ENCODE data around the gene PDE1A. TPM values are rescaled to one million over a fixed set of nuclear protein-coding genes. Genes with fewer than 3 reads are reported as not detected.

The PDE1A gene
- total and polyA plus RNA-seq, 5 experiments from 2014 or later = not detected

DNA sequence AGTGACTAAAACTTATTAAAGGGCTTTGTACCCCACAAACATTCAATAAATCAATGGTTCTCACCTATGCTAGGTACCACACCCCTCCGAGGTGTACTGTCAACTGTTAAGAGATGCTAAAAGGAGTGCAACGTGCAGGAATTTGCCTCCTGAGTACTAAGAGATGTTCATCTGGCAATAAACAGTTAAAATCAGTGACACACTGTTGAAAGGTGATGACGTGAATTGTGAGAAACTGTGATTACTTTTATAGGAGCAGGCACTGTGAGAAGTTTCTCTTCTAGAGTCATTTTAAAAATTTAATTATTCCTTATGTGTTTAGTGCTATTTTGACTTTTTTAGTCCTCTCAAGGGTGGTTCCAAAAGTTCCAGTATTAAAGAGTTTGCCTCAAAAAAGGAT, 61.0 kb downstream of the PDE1A start:
- Mint-ChIP-seq H3K27me3 (peaks cover 0 to 1% (median 0%) of the 10 kb centered on the region in 5 donors), H3K4me3 (no peak overlapping the region), H3K9me3 (peaks cover 0 to 17% (median 3%) of the 10 kb centered on the region in 9 donors), H3K36me3 (no peaks in the 10 kb centered on the region), H3K27ac (no peak overlapping the region), H3K4me1 (no peaks in the 10 kb centered on the region)
- POLR2A ChIA-PET = no interaction called here
- no peak for ATAC-seq
- no peak for DNase-seq

- Mint-ChIP-seq H3K4me3 (no peak overlapping the region), H3K36me3 (no peaks in the 10 kb centered on the region)
- POLR2A ChIA-PET = no interaction called here
These were observed 65.4 kb downstream of the PDE1A start for GRCh38 chr2:182361477-182361876.

DNA sequence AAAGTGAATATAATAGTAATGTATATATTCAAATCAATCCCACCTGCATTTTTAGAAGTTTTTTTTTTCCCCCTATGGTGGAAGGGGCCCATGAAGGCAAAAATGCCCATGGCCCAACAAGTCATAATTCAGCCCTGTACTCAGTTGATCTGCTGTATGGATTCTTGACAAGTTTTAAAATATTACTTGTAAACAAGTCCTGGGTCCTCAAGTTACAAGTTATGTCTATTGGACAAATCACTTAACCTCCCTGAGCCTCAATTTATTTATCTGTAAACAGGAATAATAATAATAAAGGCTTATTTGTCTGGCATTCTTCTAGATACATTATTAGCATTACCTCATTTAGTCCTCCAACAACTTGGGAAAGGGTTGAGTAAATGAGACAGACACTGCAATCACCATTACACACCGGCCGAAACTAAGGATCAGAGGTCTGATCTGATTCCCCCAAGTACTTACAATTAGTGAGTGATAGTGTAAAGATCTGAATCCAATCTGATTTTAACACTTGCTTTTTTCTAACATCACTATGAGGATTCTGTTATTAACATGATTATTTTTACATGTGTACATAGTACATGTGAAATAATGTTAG, 66.1 kb downstream of the PDE1A start:
- POLR2A ChIA-PET = no interaction called here
- Mint-ChIP-seq H3K9me3 (peaks cover 0 to 24% (median 2%) of the 10 kb centered on the region in 9 donors), H3K36me3 (no peaks in the 10 kb centered on the region), H3K27ac (no peak overlapping the region), H3K4me1 (no peaks in the 10 kb centered on the region), H3K27me3 (no peaks in the 10 kb centered on the region), H3K4me3 (no peak overlapping the region)
- ATAC-seq (no peak), DNase-seq (no peak)

More at GRCh38 chr2:182361477-182361876, 65.4 kb downstream of the PDE1A start:
- ATAC-seq (no peak), DNase-seq (no peak)
- Mint-ChIP-seq H3K4me1 (no peaks in the 10 kb centered on the region), H3K27ac (no peak overlapping the region), H3K27me3 (no peaks in the 10 kb centered on the region), H3K9me3 (peaks cover 0 to 24% (median 2%) of the 10 kb centered on the region in 9 donors)

DNA sequence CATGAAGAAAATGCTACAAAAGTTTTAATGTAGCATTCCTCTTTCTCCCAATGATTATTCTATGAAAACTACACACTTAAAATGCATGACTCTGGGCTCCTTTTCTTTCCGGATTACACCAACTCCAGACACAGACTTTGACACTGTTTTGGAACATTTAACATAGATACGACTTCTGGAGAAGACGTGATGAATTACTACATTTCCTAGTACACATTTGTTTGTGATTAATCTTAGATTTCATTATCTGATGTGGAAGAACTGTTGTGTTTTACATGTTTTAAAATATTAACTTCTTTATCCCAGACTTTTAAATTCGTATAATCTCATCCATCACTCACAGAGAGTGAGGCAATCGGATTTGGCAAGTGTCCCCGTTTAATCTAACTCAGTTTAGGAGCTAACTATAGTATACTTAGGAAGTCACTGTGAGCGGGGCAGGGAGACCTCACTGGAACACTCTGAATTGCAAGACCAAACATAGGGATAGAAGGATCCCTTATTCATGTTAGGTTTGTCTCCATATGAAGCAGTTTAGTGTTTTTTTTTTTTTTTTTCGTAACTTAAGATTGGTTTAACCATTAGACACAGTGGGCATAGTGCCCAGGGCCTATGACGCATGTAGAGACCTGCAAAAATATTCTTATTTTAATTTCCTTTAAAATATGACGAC, 66.7 kb downstream of the PDE1A start:
- ATAC-seq (no peak), DNase-seq (no peak)
- POLR2A ChIA-PET = no interaction called here
- no peaks in the 10 kb centered on the region for H3K27me3 Mint-ChIP-seq
- H3K27ac Mint-ChIP-seq = no peak overlapping the region
- H3K4me1 Mint-ChIP-seq = no peaks in the 10 kb centered on the region
- peaks cover 0 to 24% (median 2%) of the 10 kb centered on the region in 9 donors for H3K9me3 Mint-ChIP-seq
- no peaks in the 10 kb centered on the region for H3K36me3 Mint-ChIP-seq
- no peak overlapping the region for H3K4me3 Mint-ChIP-seq

- no peak overlapping the region for H3K27ac Mint-ChIP-seq
These were observed 67.5 kb downstream of the PDE1A start for GRCh38 chr2:182359027-182359989.

GRCh38 chr2:182358601-182359000, 68.2 kb downstream of the PDE1A start:
- Mint-ChIP-seq H3K4me1 (no peaks in the 10 kb centered on the region), H3K9me3 (peaks cover 0 to 22% (median 2%) of the 10 kb centered on the region in 9 donors), H3K27ac (no peak overlapping the region), H3K36me3 (no peaks in the 10 kb centered on the region), H3K27me3 (no peaks in the 10 kb centered on the region), H3K4me3 (no peak overlapping the region)
- no peak for DNase-seq
- POLR2A ChIA-PET = no interaction called here
- no peak for ATAC-seq

More at GRCh38 chr2:182359027-182359989, 67.5 kb downstream of the PDE1A start:
- POLR2A ChIA-PET = no interaction called here
- no peaks in the 10 kb centered on the region for H3K36me3 Mint-ChIP-seq
- no peaks in the 10 kb centered on the region for H3K4me1 Mint-ChIP-seq
- no peak overlapping the region for H3K4me3 Mint-ChIP-seq
- DNase-seq = no peak
- no peaks in the 10 kb centered on the region for H3K27me3 Mint-ChIP-seq
- H3K9me3 Mint-ChIP-seq = peaks cover 0 to 24% (median 2%) of the 10 kb centered on the region in 9 donors
- ATAC-seq = no peak

- no peak for ATAC-seq
- H3K27me3 Mint-ChIP-seq = no peaks in the 10 kb centered on the region
- H3K4me3 Mint-ChIP-seq = no peak overlapping the region
- no peak for DNase-seq
- H3K4me1 Mint-ChIP-seq = no peaks in the 10 kb centered on the region
- POLR2A ChIA-PET = no interaction called here
- H3K36me3 Mint-ChIP-seq = no peaks in the 10 kb centered on the region
- H3K9me3 Mint-ChIP-seq = peaks cover 0 to 10% (median 0%) of the 10 kb centered on the region in 9 donors
- H3K27ac Mint-ChIP-seq = no peak overlapping the region
These were observed 71.0 kb downstream of the PDE1A start for GRCh38 chr2:182355815-182356214.

DNA sequence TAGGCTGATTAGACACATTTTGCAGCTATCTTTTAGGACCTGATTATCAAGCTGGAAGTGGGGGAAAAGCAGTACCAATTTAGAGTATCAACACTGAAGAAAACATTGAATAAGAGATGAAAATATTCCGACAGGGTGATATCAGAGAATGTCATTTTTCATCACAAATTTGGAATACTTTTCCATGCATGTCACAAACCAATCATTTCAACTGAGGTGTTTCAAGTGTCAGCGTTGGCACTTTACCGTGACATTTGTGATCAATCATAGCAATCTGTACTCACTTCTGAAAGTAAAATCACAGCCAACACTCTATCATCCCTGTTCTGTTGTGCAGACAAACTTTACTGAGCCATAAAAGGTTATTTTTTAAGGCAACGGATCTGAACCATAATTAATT, 75.4 kb downstream of the PDE1A start:
- Mint-ChIP-seq H3K27ac (no peak overlapping the region), H3K36me3 (no peaks in the 10 kb centered on the region), H3K4me1 (no peaks in the 10 kb centered on the region), H3K27me3 (no peaks in the 10 kb centered on the region), H3K4me3 (no peak overlapping the region), H3K9me3 (no peaks in the 10 kb centered on the region)
- DNase-seq (no peak), ATAC-seq (no peak)
- POLR2A ChIA-PET = no interaction called here

DNA sequence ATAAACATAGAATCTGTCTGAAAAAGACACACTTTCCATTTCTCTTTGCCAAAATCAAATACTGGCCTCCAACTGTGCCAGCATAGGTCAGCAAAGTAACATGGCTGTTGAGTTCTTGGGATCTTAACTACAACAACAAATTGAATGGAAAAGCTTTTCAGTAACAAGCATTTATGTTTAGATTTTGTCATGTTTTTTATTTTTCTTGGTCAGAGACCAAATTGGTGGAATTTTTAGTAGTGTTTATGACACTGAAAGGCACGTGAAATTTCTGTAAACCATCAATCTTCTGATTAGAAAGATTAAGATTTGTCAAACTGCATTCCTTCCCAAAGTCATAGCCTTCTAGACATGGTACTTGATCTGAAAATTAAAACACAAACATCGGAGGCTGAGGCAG, 77.6 kb downstream of the PDE1A start:
- no peak overlapping the region for H3K4me3 Mint-ChIP-seq
- ATAC-seq (no peak), DNase-seq (no peak)
- H3K4me1 Mint-ChIP-seq = no peaks in the 10 kb centered on the region
- no peak overlapping the region for H3K27ac Mint-ChIP-seq
- POLR2A ChIA-PET = no interaction called here
- H3K36me3 Mint-ChIP-seq = no peaks in the 10 kb centered on the region
- H3K9me3 Mint-ChIP-seq = peaks cover 0 to 6% (median 0%) of the 10 kb centered on the region in 9 donors
- peaks cover 0 to 6% (median 0%) of the 10 kb centered on the region in 5 donors for H3K27me3 Mint-ChIP-seq

GRCh38 chr2:182345384-182345783, 81.5 kb downstream of the PDE1A start:
- H3K9me3 Mint-ChIP-seq = peaks cover 0 to 6% (median 0%) of the 10 kb centered on the region in 9 donors
- peaks cover 0 to 6% (median 0%) of the 10 kb centered on the region in 5 donors for H3K27me3 Mint-ChIP-seq
- no peak overlapping the region for H3K27ac Mint-ChIP-seq
- ATAC-seq = no peak
- POLR2A ChIA-PET = no interaction called here
- no peaks in the 10 kb centered on the region for H3K36me3 Mint-ChIP-seq
- H3K4me1 Mint-ChIP-seq = no peaks in the 10 kb centered on the region
- H3K4me3 Mint-ChIP-seq = no peak overlapping the region
- no peak for DNase-seq

DNA sequence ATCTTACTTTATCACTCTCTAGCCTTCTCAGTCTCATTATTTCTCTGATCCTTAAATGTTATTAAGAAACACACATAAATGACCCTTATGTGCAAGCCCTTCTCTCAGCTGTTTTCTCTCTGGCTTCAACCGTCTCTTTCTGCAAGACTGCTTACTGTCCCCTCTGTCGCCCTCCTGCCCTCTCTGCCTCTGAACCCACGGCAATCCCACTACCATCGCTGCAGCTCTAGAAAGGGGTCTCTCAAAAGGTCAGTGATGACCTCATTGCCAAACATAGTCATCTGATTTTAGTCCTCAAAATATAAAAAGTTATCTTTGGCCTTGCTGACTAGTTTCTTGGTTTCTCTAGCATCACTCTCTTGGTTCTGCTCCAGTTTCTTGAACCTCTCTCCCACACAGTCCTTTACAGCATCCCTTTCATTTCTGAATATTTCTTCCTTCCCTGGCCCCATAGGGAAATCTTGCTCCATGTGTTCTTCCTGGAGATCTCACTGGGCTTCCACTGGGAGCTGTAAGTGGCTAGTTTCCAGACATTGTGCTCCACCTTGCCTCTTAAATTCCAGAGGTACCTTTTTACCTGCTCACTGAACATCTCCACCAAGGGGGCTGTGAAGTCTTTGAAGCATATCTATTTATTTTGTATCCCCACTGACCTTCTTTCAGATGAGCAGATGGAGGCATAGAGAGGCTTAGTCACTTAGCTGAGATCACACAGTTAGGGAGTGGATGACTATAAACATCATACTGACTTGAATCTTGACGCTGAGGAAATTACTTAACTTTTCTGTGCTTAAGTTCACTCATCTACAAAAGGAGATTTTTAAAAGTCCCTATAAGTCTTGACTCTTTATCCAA, 96.2 kb downstream of the PDE1A start:
- no peak overlapping the region for H3K27ac Mint-ChIP-seq
- no peaks in the 10 kb centered on the region for H3K4me1 Mint-ChIP-seq
- peaks cover 0 to 19% (median 0%) of the 10 kb centered on the region in 5 donors for H3K27me3 Mint-ChIP-seq
- peaks cover 0 to 38% (median 21%) of the 10 kb centered on the region in 9 donors for H3K9me3 Mint-ChIP-seq
- no peaks in the 10 kb centered on the region for H3K36me3 Mint-ChIP-seq
- H3K4me3 Mint-ChIP-seq = no peak overlapping the region
- no peak for DNase-seq
- no peak for ATAC-seq
- POLR2A ChIA-PET = no interaction called here

DNA sequence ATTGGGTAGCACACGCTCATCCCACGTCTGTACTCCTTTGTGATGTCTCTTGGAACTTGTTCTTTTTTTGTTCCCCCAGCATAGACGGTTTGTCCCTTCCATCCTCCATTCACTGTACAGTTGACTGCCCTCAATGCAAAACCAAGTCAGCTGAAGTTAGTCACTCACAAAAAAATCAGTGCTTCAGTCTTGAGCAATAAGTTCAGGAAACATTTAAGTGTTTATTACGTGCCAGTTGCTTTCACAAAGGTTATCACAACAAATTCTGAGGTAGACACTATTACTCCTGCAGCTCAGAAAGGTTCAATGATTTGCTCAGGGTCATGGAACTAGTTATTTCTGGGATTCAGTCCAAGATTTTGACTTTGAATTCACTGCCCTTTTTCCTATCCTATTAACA, 102.2 kb downstream of the PDE1A start:
- Mint-ChIP-seq H3K4me3 (no peak overlapping the region), H3K9me3 (peaks cover 0 to 6% (median 0%) of the 10 kb centered on the region in 9 donors), H3K27me3 (no peaks in the 10 kb centered on the region), H3K36me3 (no peaks in the 10 kb centered on the region), H3K27ac (no peak overlapping the region), H3K4me1 (no peaks in the 10 kb centered on the region)
- DNase-seq = no peak
- ATAC-seq = no peak
- POLR2A ChIA-PET = no interaction called here
